Measurements from ENCODE around the gene TUBB1. TPM values are rescaled to one million over a fixed set of nuclear protein-coding genes. Genes with fewer than 3 reads are reported as not detected.

Gene TUBB1
- total RNA-seq, 1 donor from 2014 or later, result not detected

DNA sequence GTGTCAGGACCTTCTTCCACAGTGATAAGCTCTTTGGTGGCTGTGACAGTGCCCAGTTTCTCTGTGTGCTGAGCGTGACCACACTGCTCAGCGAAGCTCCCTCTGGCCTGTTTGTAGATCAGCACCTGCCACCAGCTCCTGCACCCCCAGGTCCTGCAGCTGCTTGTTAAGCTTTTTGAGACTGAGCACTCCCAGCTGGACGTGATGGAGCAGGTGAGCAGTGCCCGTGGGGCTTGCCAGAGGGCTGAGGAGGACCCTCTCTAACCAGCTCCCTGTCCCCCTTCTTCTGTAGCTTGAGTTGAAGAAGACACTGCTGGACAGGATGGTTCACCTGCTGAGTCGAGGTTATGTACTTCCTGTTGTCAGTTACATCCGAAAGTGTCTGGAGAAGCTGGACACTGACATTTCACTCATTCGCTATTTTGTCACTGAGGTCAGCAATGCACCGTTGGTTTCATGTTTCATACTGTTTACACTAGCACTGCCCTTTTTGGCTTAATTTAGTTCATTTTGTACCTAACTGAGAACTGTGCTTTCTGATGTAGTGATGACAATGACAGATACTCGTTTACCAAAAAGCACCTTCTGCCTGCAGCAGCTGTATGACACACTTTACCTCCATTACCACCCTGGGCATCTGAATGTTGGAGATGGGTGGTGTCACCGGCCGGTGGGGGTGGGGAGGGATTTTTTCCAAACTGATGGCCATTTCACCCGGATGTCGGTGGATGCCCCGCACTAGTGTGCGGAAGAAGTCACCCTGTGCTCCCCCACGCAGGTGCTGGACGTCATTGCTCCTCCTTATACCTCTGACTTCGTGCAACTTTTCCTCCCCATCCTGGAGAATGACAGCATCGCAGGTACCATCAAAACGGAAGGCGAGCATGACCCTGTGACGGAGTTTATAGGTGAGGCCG is 25.6 kb upstream of the TUBB1 start:
- no peak overlapping the region for H3K27ac Mint-ChIP-seq (ENCODE audit: unreplicated experiment)
- no peaks in the 10 kb centered on the region for H3K4me1 Mint-ChIP-seq (ENCODE audit: unreplicated experiment)
- DNase-seq (ENCODE audit: low spot score), result no peak
- no peaks in the 10 kb centered on the region for H3K9me3 Mint-ChIP-seq (ENCODE audit: unreplicated experiment)
- H3K27me3 Mint-ChIP-seq (ENCODE audit: unreplicated experiment), result peaks cover 2% of the 10 kb centered on the region
- H3K36me3 Mint-ChIP-seq (ENCODE audit: low read depth, unreplicated experiment), result peaks cover 53% of the 10 kb centered on the region
- H3K4me3 Mint-ChIP-seq (ENCODE audit: unreplicated experiment), result no peak overlapping the region
- TF ChIP-seq, protein P1, sequence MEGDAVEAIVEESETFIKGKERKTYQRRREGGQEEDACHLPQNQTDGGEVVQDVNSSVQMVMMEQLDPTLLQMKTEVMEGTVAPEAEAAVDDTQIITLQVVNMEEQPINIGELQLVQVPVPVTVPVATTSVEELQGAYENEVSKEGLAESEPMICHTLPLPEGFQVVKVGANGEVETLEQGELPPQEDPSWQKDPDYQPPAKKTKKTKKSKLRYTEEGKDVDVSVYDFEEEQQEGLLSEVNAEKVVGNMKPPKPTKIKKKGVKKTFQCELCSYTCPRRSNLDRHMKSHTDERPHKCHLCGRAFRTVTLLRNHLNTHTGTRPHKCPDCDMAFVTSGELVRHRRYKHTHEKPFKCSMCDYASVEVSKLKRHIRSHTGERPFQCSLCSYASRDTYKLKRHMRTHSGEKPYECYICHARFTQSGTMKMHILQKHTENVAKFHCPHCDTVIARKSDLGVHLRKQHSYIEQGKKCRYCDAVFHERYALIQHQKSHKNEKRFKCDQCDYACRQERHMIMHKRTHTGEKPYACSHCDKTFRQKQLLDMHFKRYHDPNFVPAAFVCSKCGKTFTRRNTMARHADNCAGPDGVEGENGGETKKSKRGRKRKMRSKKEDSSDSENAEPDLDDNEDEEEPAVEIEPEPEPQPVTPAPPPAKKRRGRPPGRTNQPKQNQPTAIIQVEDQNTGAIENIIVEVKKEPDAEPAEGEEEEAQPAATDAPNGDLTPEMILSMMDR (IDR thresholded peaks at IDR 0.05; ENCODE audit: unreplicated experiment), result no peak

DNA sequence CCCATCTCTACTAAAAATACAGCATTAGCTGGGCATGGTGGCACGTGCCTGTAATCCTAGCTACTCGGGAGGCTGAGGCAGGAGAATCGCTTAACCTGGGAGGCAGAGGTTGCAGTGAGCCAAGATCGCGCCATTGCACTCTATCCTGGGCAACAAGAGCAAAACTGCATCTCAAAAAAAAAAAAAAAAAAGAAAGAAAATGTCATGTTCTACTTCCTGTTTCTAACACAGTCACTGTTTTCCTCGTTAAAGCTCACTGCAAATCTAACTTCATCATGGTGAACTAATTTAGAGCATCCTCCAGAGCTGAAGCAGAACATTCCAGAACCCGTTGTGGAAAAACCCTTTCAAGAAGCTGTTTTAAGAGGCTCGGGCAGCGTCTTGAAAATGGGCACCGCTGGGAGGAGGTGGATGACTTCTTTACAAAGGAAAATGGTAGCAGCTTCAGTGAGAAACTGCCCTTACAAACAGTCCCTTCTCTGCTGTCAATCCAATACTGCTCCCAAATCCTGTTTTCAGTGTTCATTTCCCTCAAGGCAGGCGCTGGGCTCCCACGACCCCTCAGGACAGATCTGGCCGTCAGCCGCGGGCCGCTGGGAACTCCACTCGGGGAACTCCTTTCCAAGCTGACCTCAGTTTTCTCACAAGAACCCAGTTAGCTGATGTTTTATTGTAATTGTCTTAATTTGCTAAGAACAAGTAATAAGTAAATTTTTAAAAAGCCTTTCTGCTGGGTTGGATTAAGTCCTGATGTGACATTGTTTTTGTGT is 24.7 kb upstream of the TUBB1 start:
- Mint-ChIP-seq H3K27ac (ENCODE audit: unreplicated experiment) (no peak overlapping the region), H3K4me3 (ENCODE audit: unreplicated experiment) (no peak overlapping the region), H3K4me1 (ENCODE audit: unreplicated experiment) (no peaks in the 10 kb centered on the region), H3K36me3 (ENCODE audit: low read depth, unreplicated experiment) (peaks cover 43% of the 10 kb centered on the region), H3K9me3 (ENCODE audit: unreplicated experiment) (no peaks in the 10 kb centered on the region), H3K27me3 (ENCODE audit: unreplicated experiment) (peaks cover 2% of the 10 kb centered on the region)
- TF ChIP-seq, protein P1 (IDR thresholded peaks at IDR 0.05; ENCODE audit: unreplicated experiment), result no peak
- no peak for DNase-seq (ENCODE audit: low spot score)

DNA sequence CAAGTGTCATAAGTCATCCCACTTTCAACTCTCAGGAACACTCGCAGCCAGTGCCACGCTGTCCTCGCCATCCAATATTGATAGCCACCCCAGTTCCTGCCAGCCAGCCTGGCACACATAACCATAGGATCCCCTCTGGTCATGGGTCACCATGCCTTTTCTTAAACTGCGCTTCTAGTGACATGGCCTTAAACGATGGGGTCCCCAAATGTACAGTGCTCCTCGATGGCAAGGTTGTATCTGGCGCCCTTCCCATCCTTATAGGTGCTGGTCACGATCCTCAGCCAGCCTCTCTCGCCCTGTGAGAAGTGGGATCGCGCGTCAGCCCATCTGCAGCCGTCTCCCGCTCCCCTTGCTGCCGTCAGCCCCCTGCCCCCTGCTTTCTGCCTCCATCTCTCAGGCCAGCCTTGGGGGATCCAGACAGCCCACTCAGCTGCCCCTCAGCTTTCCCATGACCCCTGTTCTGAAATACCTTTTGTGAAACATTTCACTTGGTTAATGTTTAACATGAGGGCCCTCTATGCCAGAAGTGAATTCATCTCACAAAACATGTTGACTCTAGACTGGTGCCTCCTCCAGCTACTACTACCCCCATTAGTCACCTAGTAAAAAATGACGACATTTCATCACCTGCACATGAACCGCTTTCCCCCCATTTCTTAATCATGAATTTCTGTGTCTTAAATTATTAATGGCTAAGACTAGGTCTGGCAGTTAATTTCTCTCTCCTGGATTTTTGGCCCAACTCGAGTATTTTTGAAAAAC is 23.6 kb upstream of the TUBB1 start:
- Mint-ChIP-seq H3K27ac (ENCODE audit: unreplicated experiment) (peak overlapping the region; percentile 64), H3K4me1 (ENCODE audit: unreplicated experiment) (no peaks in the 10 kb centered on the region), H3K27me3 (ENCODE audit: unreplicated experiment) (peaks cover 2% of the 10 kb centered on the region), H3K9me3 (ENCODE audit: unreplicated experiment) (no peaks in the 10 kb centered on the region), H3K36me3 (ENCODE audit: low read depth, unreplicated experiment) (peaks cover 42% of the 10 kb centered on the region), H3K4me3 (ENCODE audit: unreplicated experiment) (peak overlapping the region; percentile 37)
- TF ChIP-seq, protein P1 (IDR thresholded peaks at IDR 0.05; ENCODE audit: unreplicated experiment), result no peak
- DNase-seq (ENCODE audit: low spot score), result no peak

DNA sequence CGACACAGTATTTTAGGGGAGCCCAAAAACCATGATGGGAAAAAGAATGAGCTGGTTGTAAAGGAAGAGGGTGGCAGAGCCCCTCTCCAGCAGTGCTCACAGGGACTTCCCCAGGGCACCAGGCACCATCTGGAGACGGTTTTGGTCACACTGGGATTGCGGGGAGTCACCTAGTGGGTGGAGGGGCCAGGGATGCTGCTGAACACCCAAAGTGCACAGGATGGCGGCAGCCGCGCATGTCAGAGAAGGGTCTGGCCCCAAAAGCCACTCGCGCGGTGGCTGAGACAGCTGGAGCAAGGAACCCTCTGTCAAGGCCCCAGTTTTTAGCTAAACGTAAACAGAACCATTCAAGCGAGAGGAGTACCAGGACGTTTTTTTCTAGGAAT is 23.0 kb upstream of the TUBB1 start:
- Mint-ChIP-seq H3K27ac (ENCODE audit: unreplicated experiment) (peak overlapping the region; percentile 64), H3K27me3 (ENCODE audit: unreplicated experiment) (peaks cover 2% of the 10 kb centered on the region), H3K36me3 (ENCODE audit: low read depth, unreplicated experiment) (peaks cover 43% of the 10 kb centered on the region), H3K9me3 (ENCODE audit: unreplicated experiment) (no peaks in the 10 kb centered on the region), H3K4me1 (ENCODE audit: unreplicated experiment) (no peaks in the 10 kb centered on the region), H3K4me3 (ENCODE audit: unreplicated experiment) (no peak overlapping the region)
- no peak for DNase-seq (ENCODE audit: low spot score)
- TF ChIP-seq, protein P1 (IDR thresholded peaks at IDR 0.05; ENCODE audit: unreplicated experiment), result no peak

Measured in endothelial cell (in vitro differentiated cells).